ENCODE measurements around the gene PPP3CB. TPM values are rescaled to one million over a fixed set of nuclear protein-coding genes. Genes with fewer than 3 reads are reported as not detected.

Gene PPP3CB
- total and polyA plus RNA-seq, 2 donors (not counting 1 experiment from before 2014, with no cell fraction given): 15.9 to 51.2 TPM

GRCh38 chr10:73404690-73405089 is 91.1 kb downstream of the PPP3CB start:
- POLR2A ChIA-PET: no interaction called here
- peaks cover 30% of the 10 kb centered on the region for H3K4me1 Mint-ChIP-seq

GRCh38 chr10:73401636-73402035 is 94.2 kb downstream of the PPP3CB start:
- H3K4me1 Mint-ChIP-seq: peaks cover 16% of the 10 kb centered on the region
- CTCF ChIA-PET: no interaction called here
- no peaks in the 10 kb centered on the region for H3K27me3 Mint-ChIP-seq
- Histone ChIP-seq H4K20me1 (ENCODE audit: control insufficient read depth, insufficient read depth, low read length, poor library complexity, severe bottlenecking) (peaks cover 39% of the 10 kb centered on the region), H2AFZ (ENCODE audit: insufficient read depth, low read depth, low read length, poor library complexity, severe bottlenecking) (no peak overlapping the region), H3K79me2 (ENCODE audit: control insufficient read depth, insufficient read depth, low read length) (peaks cover 63% of the 10 kb centered on the region), H3K4me1 (ENCODE audit: control insufficient read depth in 2 of 2, insufficient read depth in 2 of 2, low read length in 2 of 2) (peaks cover 0 to 3% of the 10 kb centered on the region in 2 donors), H3K9ac (ENCODE audit: low read length) (no peak overlapping the region), H3K9me3 (ENCODE audit: control extremely low read depth in 1 of 3, control insufficient read depth in 2 of 3, insufficient read depth in 1 of 3, low read length in 2 of 3) (peaks cover 0 to 7% (median 0%) of the 10 kb centered on the region in 3 donors), H3K36me3 (replicated peaks in 1 of 2; ENCODE audit: control extremely low read depth in 1 of 2, control insufficient read depth in 1 of 2, extremely low read depth in 1 of 2, insufficient read depth in 2 of 2, low read length in 1 of 2) (peaks cover 2 to 27% of the 10 kb centered on the region in 2 experiments), H3K27me3 (replicated peaks in 1 of 4; ENCODE audit: control extremely low read depth in 1 of 4, control insufficient read depth in 3 of 4, insufficient read depth in 4 of 4, low read length in 3 of 4) (no peaks in the 10 kb centered on the region), H3K4me3 (ENCODE audit: control extremely low read depth in 1 of 5, extremely low read depth in 1 of 5, insufficient read depth in 1 of 5, low read depth in 2 of 5, low read length in 4 of 5) (no peak overlapping the region), H3K27ac (ENCODE audit: low read length in 2 of 2) (no peak overlapping the region), H3K4me2 (replicated peaks; ENCODE audit: low read depth, low read length, poor library complexity, severe bottlenecking) (no peak overlapping the region)
- ATAC-seq (ENCODE audit: low read depth): no peak
- no peak for TF ChIP-seq EZH2 (IDR thresholded peaks at IDR 0.05; ENCODE audit: borderline replicate concordance, insufficient read depth, low read depth, low read length, poor library complexity, severe bottlenecking)
- no peak for TF ChIP-seq CTCF (IDR thresholded peaks at IDR 0.05)
- intact Hi-C loops (cut with micrococcal nuclease): no loop called here
- 95% methylated on average over 3 of the region's 6 CpGs for WGBS (ENCODE audit: insufficient coverage)
- POLR2A ChIA-PET: interaction anchor here (0.6 kb wide), 1 partner anchor 99 kb away, joined by 6 read pairs; no protein-coding TSS in a partner anchor
- no peak overlapping the region for H3K4me3 Mint-ChIP-seq
- DNase-seq: no peak
- H3K27ac Mint-ChIP-seq: no peak overlapping the region
- no peaks in the 10 kb centered on the region for H3K9me3 Mint-ChIP-seq (ENCODE audit: insufficient read depth)

More at GRCh38 chr10:73404690-73405089, 91.1 kb downstream of the PPP3CB start:
- Histone ChIP-seq H4K20me1 (ENCODE audit: control insufficient read depth, insufficient read depth, low read length, poor library complexity, severe bottlenecking) (peaks cover 53% of the 10 kb centered on the region), H3K36me3 (replicated peaks in 1 of 2; ENCODE audit: control extremely low read depth in 1 of 2, control insufficient read depth in 1 of 2, extremely low read depth in 1 of 2, insufficient read depth in 2 of 2, low read length in 1 of 2) (peaks cover 4 to 15% of the 10 kb centered on the region in 2 experiments), H3K9ac (ENCODE audit: low read length) (no peak overlapping the region), H3K4me3 (ENCODE audit: control extremely low read depth in 1 of 5, extremely low read depth in 1 of 5, insufficient read depth in 1 of 5, low read depth in 2 of 5, low read length in 4 of 5) (no peak overlapping the region), H3K27ac (ENCODE audit: low read length in 2 of 2) (no peak overlapping the region), H2AFZ (ENCODE audit: insufficient read depth, low read depth, low read length, poor library complexity, severe bottlenecking) (no peak overlapping the region), H3K27me3 (replicated peaks in 1 of 4; ENCODE audit: control extremely low read depth in 1 of 4, control insufficient read depth in 3 of 4, insufficient read depth in 4 of 4, low read length in 3 of 4) (no peaks in the 10 kb centered on the region), H3K4me2 (replicated peaks; ENCODE audit: low read depth, low read length, poor library complexity, severe bottlenecking) (no peak overlapping the region), H3K4me1 (ENCODE audit: control insufficient read depth in 2 of 2, insufficient read depth in 2 of 2, low read length in 2 of 2) (peaks cover 3 to 4% of the 10 kb centered on the region in 2 donors), H3K79me2 (ENCODE audit: control insufficient read depth, insufficient read depth, low read length) (peaks cover 90% of the 10 kb centered on the region), H3K9me3 (ENCODE audit: control extremely low read depth in 1 of 3, control insufficient read depth in 2 of 3, insufficient read depth in 1 of 3, low read length in 2 of 3) (peaks cover 0 to 7% (median 0%) of the 10 kb centered on the region in 3 donors)
- DNase-seq (no peak), ATAC-seq (ENCODE audit: low read depth) (no peak)
- WGBS (ENCODE audit: insufficient coverage): 95% methylated on average over 4 of the region's 9 CpGs
- no peak overlapping the region for H3K4me3 Mint-ChIP-seq
- CTCF ChIA-PET: no interaction called here
- H3K27me3 Mint-ChIP-seq: no peaks in the 10 kb centered on the region
- no peak for TF ChIP-seq EZH2 (IDR thresholded peaks at IDR 0.05; ENCODE audit: borderline replicate concordance, insufficient read depth, low read depth, low read length, poor library complexity, severe bottlenecking)
- no peaks in the 10 kb centered on the region for H3K9me3 Mint-ChIP-seq (ENCODE audit: insufficient read depth)
- intact Hi-C loops (cut with micrococcal nuclease): no loop called here
- no peak overlapping the region for H3K27ac Mint-ChIP-seq

Data from B cell (primary cell).